ENCODE data around the gene BAZ2B.

Gene BAZ2B

DNA sequence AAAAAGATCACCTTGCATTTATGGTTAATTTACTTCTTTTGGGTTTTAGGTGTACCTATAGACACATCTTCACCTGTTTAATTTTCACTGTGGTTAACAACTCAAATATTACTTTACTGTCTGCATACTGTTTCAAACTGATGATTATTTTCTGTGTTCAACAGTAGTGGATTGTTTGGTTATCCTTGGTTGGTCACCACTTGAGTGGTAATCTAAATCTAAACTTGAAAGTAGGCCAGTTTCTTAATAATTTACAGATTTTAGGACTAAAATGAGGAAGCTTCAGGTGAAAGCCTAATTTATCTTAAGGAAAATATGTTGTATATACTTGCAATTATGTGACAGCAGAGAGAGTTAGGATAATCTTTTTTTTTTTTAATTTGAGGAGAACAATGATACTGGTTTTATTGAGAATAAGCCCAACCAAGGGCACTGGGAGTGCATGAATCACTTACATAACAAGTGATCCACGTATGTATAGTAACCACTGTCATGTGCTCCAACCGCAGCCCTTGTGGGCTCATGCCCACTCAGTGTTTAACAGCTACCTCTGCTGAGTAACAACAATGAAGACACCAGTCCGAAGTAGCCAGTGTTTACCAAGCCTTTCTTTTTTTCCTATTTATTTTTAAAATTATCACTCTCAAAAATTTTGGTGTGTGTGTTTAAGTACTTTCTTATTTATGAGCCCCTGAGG is 298.8 kb downstream of the BAZ2B start:
- peaks cover 9 to 24% of the 10 kb centered on the region in 2 donors for H3K36me3 ChIP-seq (ENCODE audit: control insufficient read depth in 1 of 2, insufficient read depth in 2 of 2, low read length in 2 of 2)
- H3K9me3 ChIP-seq (ENCODE audit: control insufficient read depth in 1 of 2, low read length in 2 of 2), result no peaks in the 10 kb centered on the region
- no peak overlapping the region for H3K4me3 ChIP-seq (ENCODE audit: low read depth in 1 of 2, low read length in 2 of 2)
- H3K27me3 ChIP-seq (ENCODE audit: control insufficient read depth in 1 of 2, insufficient read depth in 2 of 2, low read length in 2 of 2), result no peaks in the 10 kb centered on the region
- H3K27ac ChIP-seq (ENCODE audit: low read depth, low read length), result no peak overlapping the region
- H3K9ac ChIP-seq (ENCODE audit: low read depth in 1 of 2, low read length in 2 of 2), result no peak overlapping the region
- no peaks in the 10 kb centered on the region for H3K4me1 ChIP-seq (ENCODE audit: control insufficient read depth in 1 of 2, insufficient read depth in 2 of 2, low read length in 2 of 2)

GRCh38 chr2:159307942-159308341 is 308.4 kb downstream of the BAZ2B start:
- peaks cover 0 to 7% of the 10 kb centered on the region in 2 donors for H3K9me3 ChIP-seq (ENCODE audit: control insufficient read depth in 1 of 2, low read length in 2 of 2)
- H3K27me3 ChIP-seq (ENCODE audit: control insufficient read depth in 1 of 2, insufficient read depth in 2 of 2, low read length in 2 of 2), result no peaks in the 10 kb centered on the region
- no peak overlapping the region for H3K9ac ChIP-seq (ENCODE audit: low read depth in 1 of 2, low read length in 2 of 2)
- no peaks in the 10 kb centered on the region for H3K4me1 ChIP-seq (ENCODE audit: control insufficient read depth in 1 of 2, insufficient read depth in 2 of 2, low read length in 2 of 2)
- no peaks in the 10 kb centered on the region for H3K36me3 ChIP-seq (ENCODE audit: control insufficient read depth in 1 of 2, insufficient read depth in 2 of 2, low read length in 2 of 2)
- no peak overlapping the region for H3K4me3 ChIP-seq (ENCODE audit: low read depth in 1 of 2, low read length in 2 of 2)
- H3K27ac ChIP-seq (ENCODE audit: low read depth, low read length), result no peak overlapping the region

DNA sequence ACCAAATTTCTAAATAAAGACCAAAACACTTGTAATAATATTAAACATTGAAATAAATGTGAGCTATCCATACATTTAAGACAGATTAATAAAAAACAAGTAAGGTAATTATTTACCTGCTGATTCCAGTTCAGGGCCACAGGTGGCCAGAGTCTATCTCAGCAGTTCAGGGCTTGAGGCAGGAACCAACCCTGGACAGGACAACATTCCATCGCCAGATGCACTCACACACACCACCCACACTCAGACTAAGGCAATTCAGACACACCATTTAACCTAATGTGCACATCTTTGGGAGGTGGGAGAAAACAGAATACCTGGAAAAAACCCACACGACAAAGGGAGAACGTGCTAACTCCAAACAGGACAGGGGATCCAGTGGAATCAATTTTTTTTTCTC is 315.8 kb downstream of the BAZ2B start:
- Histone ChIP-seq H3K4me1 (ENCODE audit: control insufficient read depth in 1 of 2, insufficient read depth in 2 of 2, low read length in 2 of 2) (no peaks in the 10 kb centered on the region), H3K9ac (ENCODE audit: low read depth in 1 of 2, low read length in 2 of 2) (no peak overlapping the region), H3K36me3 (ENCODE audit: control insufficient read depth in 1 of 2, insufficient read depth in 2 of 2, low read length in 2 of 2) (no peaks in the 10 kb centered on the region), H3K9me3 (ENCODE audit: control insufficient read depth in 1 of 2, low read length in 2 of 2) (peaks cover 0 to 7% of the 10 kb centered on the region in 2 donors), H3K27me3 (ENCODE audit: control insufficient read depth in 1 of 2, insufficient read depth in 2 of 2, low read length in 2 of 2) (no peaks in the 10 kb centered on the region), H3K27ac (ENCODE audit: low read depth, low read length) (no peak overlapping the region), H3K4me3 (ENCODE audit: low read depth in 1 of 2, low read length in 2 of 2) (no peak overlapping the region)

DNA sequence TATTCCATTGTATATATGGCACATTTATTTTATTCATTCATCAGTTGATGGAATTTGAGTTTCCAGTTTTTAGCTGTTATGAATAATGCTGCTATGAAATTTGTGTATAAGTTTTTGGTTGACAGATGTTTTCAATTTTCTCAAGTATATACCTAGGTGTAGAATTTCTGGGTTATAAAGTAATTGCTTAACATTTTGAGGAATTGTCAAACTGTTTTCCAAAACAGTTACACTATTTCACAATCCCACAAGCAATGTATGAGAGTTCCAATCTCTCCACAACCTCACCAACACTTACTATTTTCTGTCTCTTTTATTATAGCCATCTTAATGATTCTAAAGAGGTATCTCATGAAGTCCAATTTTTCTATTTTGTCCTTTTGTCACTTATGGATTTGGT is 317.4 kb downstream of the BAZ2B start:
- Histone ChIP-seq H3K9ac (ENCODE audit: low read depth in 1 of 2, low read length in 2 of 2) (no peak overlapping the region), H3K27ac (ENCODE audit: low read depth, low read length) (no peak overlapping the region), H3K9me3 (ENCODE audit: control insufficient read depth in 1 of 2, low read length in 2 of 2) (no peaks in the 10 kb centered on the region), H3K36me3 (ENCODE audit: control insufficient read depth in 1 of 2, insufficient read depth in 2 of 2, low read length in 2 of 2) (no peaks in the 10 kb centered on the region), H3K27me3 (ENCODE audit: control insufficient read depth in 1 of 2, insufficient read depth in 2 of 2, low read length in 2 of 2) (no peaks in the 10 kb centered on the region), H3K4me3 (ENCODE audit: low read depth in 1 of 2, low read length in 2 of 2) (no peak overlapping the region), H3K4me1 (ENCODE audit: control insufficient read depth in 1 of 2, insufficient read depth in 2 of 2, low read length in 2 of 2) (no peaks in the 10 kb centered on the region)

- Histone ChIP-seq H3K9me3 (ENCODE audit: control insufficient read depth in 1 of 2, low read length in 2 of 2) (no peaks in the 10 kb centered on the region), H3K27me3 (ENCODE audit: control insufficient read depth in 1 of 2, insufficient read depth in 2 of 2, low read length in 2 of 2) (no peaks in the 10 kb centered on the region), H3K4me1 (ENCODE audit: control insufficient read depth in 1 of 2, insufficient read depth in 2 of 2, low read length in 2 of 2) (no peaks in the 10 kb centered on the region), H3K4me3 (ENCODE audit: low read depth in 1 of 2, low read length in 2 of 2) (no peak overlapping the region), H3K27ac (ENCODE audit: low read depth, low read length) (no peak overlapping the region), H3K36me3 (ENCODE audit: control insufficient read depth in 1 of 2, insufficient read depth in 2 of 2, low read length in 2 of 2) (no peaks in the 10 kb centered on the region), H3K9ac (ENCODE audit: low read depth in 1 of 2, low read length in 2 of 2) (no peak overlapping the region)
Observed at GRCh38 chr2:159297042-159297707, 319.2 kb downstream of the BAZ2B start.

GRCh38 chr2:159292157-159292556 is 324.2 kb downstream of the BAZ2B start:
- H3K27ac ChIP-seq (ENCODE audit: low read depth, low read length), result no peak overlapping the region
- H3K27me3 ChIP-seq (ENCODE audit: control insufficient read depth in 1 of 2, insufficient read depth in 2 of 2, low read length in 2 of 2), result no peaks in the 10 kb centered on the region
- peaks cover 0 to 5% of the 10 kb centered on the region in 2 donors for H3K4me1 ChIP-seq (ENCODE audit: control insufficient read depth in 1 of 2, insufficient read depth in 2 of 2, low read length in 2 of 2)
- no peak overlapping the region for H3K4me3 ChIP-seq (ENCODE audit: low read depth in 1 of 2, low read length in 2 of 2)
- no peaks in the 10 kb centered on the region for H3K36me3 ChIP-seq (ENCODE audit: control insufficient read depth in 1 of 2, insufficient read depth in 2 of 2, low read length in 2 of 2)
- no peaks in the 10 kb centered on the region for H3K9me3 ChIP-seq (ENCODE audit: control insufficient read depth in 1 of 2, low read length in 2 of 2)
- H3K9ac ChIP-seq (ENCODE audit: low read depth in 1 of 2, low read length in 2 of 2), result no peak overlapping the region

DNA sequence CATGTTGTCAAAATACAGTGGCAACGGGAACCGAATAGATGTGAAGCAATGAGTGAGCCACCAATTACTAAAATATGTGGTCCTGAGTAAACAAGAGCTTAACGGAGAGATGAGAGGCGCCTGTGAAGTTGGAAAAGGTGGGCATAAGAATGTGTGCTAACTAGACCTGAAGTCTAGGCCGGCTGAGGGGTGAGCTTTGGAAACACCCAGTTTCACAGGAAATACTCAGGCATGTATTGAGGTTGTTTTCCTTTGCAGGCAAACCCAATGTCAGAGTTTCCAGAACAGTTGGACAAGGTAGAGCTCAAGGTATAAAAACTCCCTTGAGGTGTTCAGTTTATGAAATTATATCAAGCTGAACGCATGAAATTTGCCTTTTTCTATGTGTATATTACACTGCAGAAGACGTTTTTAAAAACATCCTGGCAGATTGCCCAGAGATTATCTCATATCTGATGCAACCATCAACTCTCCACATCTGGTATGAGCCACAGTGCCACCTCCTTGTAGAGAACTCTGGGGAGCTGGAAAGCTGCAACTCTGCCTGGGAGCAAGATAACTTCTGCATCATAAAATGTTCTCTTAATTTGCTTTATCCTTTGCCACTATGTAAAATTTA is 325.9 kb downstream of the BAZ2B start:
- H3K9ac ChIP-seq (ENCODE audit: low read depth in 1 of 2, low read length in 2 of 2), result no peak overlapping the region

DNA sequence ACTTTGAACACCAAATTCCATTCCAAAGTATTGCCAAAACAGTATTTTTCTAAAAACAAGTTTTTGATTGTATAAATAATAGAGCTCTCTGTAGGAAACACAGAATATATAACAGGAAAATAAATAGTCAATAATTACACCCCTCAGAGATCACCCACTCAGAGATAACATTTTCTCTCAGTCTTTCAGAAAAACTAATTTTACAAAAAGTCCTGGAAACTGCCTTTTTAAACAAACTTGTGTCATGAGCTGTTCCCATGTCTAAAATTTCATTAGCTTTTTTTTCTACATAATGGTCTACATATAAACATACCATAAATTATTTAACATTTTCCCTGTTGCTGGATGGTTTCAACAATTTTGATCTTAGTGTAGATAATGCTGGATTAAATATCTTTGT is 328.6 kb downstream of the BAZ2B start:
- H3K4me3 ChIP-seq (ENCODE audit: low read depth in 1 of 2, low read length in 2 of 2), result no peak overlapping the region
- H3K36me3 ChIP-seq (ENCODE audit: control insufficient read depth in 1 of 2, insufficient read depth in 2 of 2, low read length in 2 of 2), result no peaks in the 10 kb centered on the region
- no peaks in the 10 kb centered on the region for H3K27me3 ChIP-seq (ENCODE audit: control insufficient read depth in 1 of 2, insufficient read depth in 2 of 2, low read length in 2 of 2)
- peaks cover 0 to 11% of the 10 kb centered on the region in 2 donors for H3K4me1 ChIP-seq (ENCODE audit: control insufficient read depth in 1 of 2, insufficient read depth in 2 of 2, low read length in 2 of 2)
- H3K9ac ChIP-seq (ENCODE audit: low read depth in 1 of 2, low read length in 2 of 2), result no peak overlapping the region
- no peak overlapping the region for H3K27ac ChIP-seq (ENCODE audit: low read depth, low read length)
- no peaks in the 10 kb centered on the region for H3K9me3 ChIP-seq (ENCODE audit: control insufficient read depth in 1 of 2, low read length in 2 of 2)

More for the DNA sequence above, 325.9 kb downstream of the BAZ2B start:
- Histone ChIP-seq H3K4me3 (ENCODE audit: low read depth in 1 of 2, low read length in 2 of 2) (no peak overlapping the region), H3K36me3 (ENCODE audit: control insufficient read depth in 1 of 2, insufficient read depth in 2 of 2, low read length in 2 of 2) (no peaks in the 10 kb centered on the region), H3K9me3 (ENCODE audit: control insufficient read depth in 1 of 2, low read length in 2 of 2) (no peaks in the 10 kb centered on the region), H3K27me3 (ENCODE audit: control insufficient read depth in 1 of 2, insufficient read depth in 2 of 2, low read length in 2 of 2) (no peaks in the 10 kb centered on the region), H3K4me1 (ENCODE audit: control insufficient read depth in 1 of 2, insufficient read depth in 2 of 2, low read length in 2 of 2) (peaks cover 0 to 9% of the 10 kb centered on the region in 2 donors), H3K27ac (ENCODE audit: low read depth, low read length) (no peak overlapping the region)

GRCh38 chr2:159286709-159287441 is 329.5 kb downstream of the BAZ2B start:
- Histone ChIP-seq H3K4me3 (ENCODE audit: low read depth in 1 of 2, low read length in 2 of 2) (peak overlapping the region; percentile 75 to 80), H3K9ac (ENCODE audit: low read depth in 1 of 2, low read length in 2 of 2) (peak overlapping the region; percentile 65 to 88), H3K27ac (ENCODE audit: low read depth, low read length) (peak overlapping the region; percentile 53), H3K9me3 (ENCODE audit: control insufficient read depth in 1 of 2, low read length in 2 of 2) (no peaks in the 10 kb centered on the region), H3K4me1 (ENCODE audit: control insufficient read depth in 1 of 2, insufficient read depth in 2 of 2, low read length in 2 of 2) (peaks cover 0 to 11% of the 10 kb centered on the region in 2 donors), H3K27me3 (ENCODE audit: control insufficient read depth in 1 of 2, insufficient read depth in 2 of 2, low read length in 2 of 2) (no peaks in the 10 kb centered on the region), H3K36me3 (ENCODE audit: control insufficient read depth in 1 of 2, insufficient read depth in 2 of 2, low read length in 2 of 2) (no peaks in the 10 kb centered on the region)

All from duodenal mucosa (tissue), 2 donors.